Astrocyte of the spinal cord (primary cell): ENCODE data around the gene DTWD2.

Experiments
- DNase-seq: peaks from one replicate; pipeline ENCODE4 v3.0.0; 2011; ENCODE audit warnings: low read depth, low spot score
- H3K4me3 ChIP-seq: 2 replicates; pipeline ENCODE4 v1.5.1; 2011; ENCODE audit warnings: low read depth, mild to moderate bottlenecking, low read length, moderate library complexity
- in situ Hi-C: cut with HindIII; loops from 2 replicates; pipeline ENCODE4 v1.10.0; 2017; ENCODE audit warnings: low sequenced_read_pairs
- TF ChIP-seq, protein P1 (sequence below): IDR thresholded peaks from 2 replicates; pipeline ENCODE4 v1.5.1; 2012; ENCODE audit warnings: low read depth, mild to moderate bottlenecking, low read length, inconsistent platforms

The DTWD2 gene, protein sequence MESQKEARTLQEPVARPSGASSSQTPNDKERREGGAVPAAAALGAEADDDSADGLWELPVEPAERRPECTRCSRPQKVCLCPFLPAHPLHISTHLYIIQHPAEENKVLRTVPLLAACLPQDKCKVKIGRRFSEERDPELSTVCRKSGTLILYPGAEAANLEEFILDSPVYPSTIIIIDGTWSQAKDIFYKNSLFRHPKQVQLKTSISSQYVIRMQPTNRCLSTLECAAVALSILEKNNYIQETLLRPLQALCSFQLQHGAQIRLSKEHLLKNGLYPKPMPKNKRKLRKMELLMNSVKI

DNA sequence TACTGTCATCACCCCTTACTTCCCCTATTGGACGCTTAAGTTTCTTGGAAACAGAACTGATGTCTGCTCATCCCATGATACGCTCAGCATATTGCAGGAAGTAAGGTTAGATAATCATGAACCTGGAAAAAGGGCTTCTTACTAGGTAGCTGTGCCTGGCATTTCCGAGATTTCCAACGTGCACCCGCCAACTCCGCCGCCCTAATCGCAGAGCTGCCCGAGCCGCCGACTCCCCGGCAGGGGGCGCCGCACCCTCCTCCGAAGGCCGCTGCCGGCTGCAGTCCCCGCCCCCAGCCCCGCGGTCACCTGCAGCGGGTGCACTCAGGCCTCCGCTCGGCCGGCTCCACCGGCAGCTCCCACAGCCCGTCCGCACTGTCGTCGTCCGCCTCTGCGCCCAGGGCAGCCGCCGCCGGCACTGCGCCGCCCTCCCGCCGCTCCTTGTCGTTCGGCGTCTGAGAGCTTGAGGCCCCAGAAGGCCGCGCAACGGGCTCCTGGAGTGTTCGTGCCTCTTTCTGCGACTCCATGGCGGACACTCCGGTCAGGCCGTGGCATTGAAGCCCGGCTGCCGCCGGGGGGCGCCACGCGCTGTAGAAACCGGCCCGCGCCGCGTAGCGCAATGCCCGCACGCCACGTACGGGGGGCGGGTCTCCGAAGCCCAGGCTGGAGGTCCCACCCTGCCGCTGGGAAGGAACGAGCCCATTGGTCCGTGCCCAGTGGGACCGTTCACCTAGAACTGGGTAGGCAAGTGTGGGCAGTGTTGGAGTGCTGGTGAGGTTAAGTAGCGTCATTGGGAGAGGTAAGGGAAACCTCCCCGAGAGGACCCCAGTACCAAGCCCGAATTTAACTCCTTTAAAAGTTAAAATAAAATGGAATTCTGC, at the start of gene DTWD2:
Gene DTWD2, minus strand, starts transcription at position 560 of the 878 bp plus-strand sequence. Its CDS starts 36 bp downstream, at position 524.
- in situ Hi-C loops = no loop called here
- DNase-seq = peak; percentile 95
- TF ChIP-seq, protein P1, sequence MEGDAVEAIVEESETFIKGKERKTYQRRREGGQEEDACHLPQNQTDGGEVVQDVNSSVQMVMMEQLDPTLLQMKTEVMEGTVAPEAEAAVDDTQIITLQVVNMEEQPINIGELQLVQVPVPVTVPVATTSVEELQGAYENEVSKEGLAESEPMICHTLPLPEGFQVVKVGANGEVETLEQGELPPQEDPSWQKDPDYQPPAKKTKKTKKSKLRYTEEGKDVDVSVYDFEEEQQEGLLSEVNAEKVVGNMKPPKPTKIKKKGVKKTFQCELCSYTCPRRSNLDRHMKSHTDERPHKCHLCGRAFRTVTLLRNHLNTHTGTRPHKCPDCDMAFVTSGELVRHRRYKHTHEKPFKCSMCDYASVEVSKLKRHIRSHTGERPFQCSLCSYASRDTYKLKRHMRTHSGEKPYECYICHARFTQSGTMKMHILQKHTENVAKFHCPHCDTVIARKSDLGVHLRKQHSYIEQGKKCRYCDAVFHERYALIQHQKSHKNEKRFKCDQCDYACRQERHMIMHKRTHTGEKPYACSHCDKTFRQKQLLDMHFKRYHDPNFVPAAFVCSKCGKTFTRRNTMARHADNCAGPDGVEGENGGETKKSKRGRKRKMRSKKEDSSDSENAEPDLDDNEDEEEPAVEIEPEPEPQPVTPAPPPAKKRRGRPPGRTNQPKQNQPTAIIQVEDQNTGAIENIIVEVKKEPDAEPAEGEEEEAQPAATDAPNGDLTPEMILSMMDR = peak; percentile 83
- H3K4me3 ChIP-seq = peak within 1 kb of the TSS; percentile 50

DNA sequence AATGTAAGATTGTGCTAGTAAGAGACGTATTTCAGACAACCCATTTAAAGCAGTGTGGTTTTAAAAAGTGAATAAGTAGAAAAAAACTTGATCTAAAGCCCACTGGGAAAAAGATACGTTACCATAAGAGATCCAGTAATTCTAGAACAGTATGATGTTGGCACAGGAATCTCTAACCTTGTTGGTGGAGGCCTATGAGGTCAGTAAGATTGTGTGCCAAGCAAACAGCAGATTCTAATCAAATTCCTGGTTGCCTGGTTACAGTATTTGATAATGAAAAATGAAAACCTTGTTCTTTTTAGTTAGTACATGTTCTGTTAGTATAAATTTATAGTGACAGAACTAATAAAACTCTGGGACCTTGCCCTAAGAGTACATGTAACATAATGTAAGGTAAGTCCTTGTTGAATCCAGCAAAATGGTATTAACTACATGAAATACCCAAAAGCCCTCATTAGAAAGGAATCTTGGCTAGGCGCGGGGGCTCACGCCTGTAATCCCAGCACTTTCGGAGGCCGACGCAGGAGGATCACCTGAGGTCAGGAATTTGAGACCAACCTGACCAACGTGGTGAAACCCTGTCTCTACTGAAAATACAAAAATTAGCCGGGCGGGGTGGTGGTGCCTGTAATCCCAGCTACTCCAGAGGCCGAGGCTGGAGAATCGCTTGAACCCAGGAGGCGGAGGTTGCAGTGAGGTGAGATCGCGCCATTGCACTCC, 49.3 kb upstream of the DTWD2 start:
- TF ChIP-seq, protein P1 = no peak
- in situ Hi-C loops = no loop called here
- peak; percentile 14 for DNase-seq
- H3K4me3 ChIP-seq = no peak overlapping the region

DNA sequence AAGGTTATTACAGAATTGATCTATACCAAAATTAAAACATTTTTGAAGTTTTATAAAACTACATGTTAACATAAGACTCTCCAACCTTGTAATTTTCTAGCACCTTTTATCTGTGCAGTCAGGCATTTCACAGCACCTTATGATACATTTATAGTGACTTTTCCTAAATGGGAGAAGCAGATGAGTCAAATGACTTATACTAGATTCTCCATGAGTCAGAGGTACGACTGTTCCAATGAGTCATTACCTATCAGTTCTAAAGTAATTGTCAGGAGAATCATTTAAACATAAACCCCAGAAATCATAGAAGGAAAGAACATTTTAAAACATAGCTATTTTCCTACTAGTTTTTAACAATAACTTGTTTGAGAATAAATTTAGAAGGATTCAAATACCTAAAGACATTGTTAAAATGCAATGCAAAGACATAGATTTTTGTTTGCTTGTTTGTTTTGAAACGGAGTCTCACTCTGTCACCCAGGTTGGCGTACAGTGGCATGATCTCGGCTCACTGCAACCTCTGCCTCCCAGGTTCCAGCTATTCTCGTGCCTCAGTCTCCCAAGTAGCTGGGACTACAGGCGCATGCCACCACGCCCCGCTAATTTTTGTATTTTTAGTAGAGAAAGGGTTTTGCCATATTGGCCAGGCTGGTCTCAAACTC, 47.9 kb upstream of the DTWD2 start:
- TF ChIP-seq, protein P1 = no peak
- H3K4me3 ChIP-seq = no peak overlapping the region
- peak; percentile 72 for DNase-seq
- in situ Hi-C loops = no loop called here

DNA sequence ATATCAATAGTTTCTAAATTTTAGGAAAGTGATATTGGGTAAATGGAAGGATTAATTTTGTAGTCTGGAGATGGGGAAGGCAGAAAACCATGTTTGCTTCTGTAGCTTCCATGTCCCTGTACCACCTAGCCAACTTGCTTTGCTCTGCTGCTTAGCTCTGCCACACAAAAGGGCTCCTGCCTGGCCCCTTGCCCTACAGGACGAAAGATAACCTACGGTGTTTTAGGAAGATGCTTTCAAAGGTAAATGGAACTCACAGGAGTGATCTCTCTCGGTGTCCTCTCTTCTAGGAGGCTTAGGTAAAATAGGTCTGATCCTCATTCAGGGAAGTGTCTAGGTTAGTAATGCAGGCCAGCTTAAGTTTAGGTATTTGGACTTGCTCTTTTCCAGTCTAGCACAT, 44.8 kb upstream of the DTWD2 start:
- H3K4me3 ChIP-seq = no peak overlapping the region
- in situ Hi-C loops = no loop called here
- DNase-seq = no peak
- TF ChIP-seq, protein P1 = no peak

DNA sequence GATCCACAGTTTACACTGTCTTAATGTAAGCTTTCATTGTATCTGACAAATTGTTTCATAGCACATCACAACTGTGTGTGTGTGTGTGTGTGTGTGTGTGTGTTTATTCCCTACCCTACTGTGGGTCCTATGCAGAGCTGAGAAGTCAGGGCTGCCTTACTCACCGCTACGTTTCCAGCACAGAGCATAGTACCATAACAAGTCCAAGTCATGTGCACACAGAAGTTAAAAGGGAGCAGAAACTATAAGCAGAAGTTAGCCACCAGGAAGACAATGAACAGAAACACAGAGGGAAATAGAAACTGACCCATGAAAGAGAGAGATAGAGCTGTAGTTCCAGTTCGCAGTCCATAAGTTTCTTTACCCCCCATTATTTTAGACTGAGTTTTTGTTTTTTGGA, 44.3 kb upstream of the DTWD2 start:
- DNase-seq = no peak
- in situ Hi-C loops = no loop called here
- no peak overlapping the region for H3K4me3 ChIP-seq
- TF ChIP-seq, protein P1 = no peak

DNA sequence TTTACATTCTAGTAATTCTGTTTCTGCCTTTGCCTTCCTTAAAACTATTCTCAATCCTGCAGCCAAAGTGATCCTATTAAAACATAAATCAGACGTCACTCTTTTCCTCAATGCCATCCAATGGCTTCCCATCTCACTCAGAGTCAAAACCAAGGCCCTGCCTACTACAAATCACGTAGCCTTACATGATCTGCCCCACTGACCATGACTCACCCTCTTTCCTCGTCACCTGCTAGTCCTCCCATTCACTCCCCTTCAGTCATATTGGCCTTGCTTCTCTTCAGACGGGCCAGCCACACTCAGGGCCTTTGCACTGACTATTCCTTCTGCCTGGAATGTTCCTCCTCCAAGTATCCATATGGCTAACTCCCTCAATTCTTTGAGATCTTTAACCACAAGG, 43.6 kb upstream of the DTWD2 start:
- in situ Hi-C loops = no loop called here
- TF ChIP-seq, protein P1 = no peak
- no peak overlapping the region for H3K4me3 ChIP-seq
- no peak for DNase-seq
